OCI-LY7 (cell line): ENCODE results near the gene MAP3K5. TPM values are rescaled to one million over a fixed set of nuclear protein-coding genes. Genes with fewer than 3 reads are reported as not detected.

Experiments
- BruUV-seq: library from RNA; stranded (reverse); fragments of 400-500 nt; replicated peaks from 2 replicates; lab custom pipeline; 2021; lab: Mats Ljungman, UMichigan
- CTCF ChIA-PET: fragments of 300-600 bp; sonication (Branson Sonifier 250); formaldehyde crosslinking; loops from one replicate; lab custom pipeline; 2022; ENCODE audit warnings: antibody characterized with exemption; ENCODE audit not compliant: unreplicated experiment; lab: Charles Lee
- POLR2A ChIA-PET: fragments of 300-600 bp; sonication (Branson Sonifier 250); formaldehyde crosslinking; loops from one replicate; lab custom pipeline; 2022; ENCODE audit warnings: antibody characterized with exemption; lab: Charles Lee
- DNase-seq: peaks from one replicate; pipeline ENCODE4 v3.0.0-alpha.2; 2015; ENCODE audit warnings: low spot score
- H2AFZ ChIP-seq: fragments of 200-600 bp; sonication (generic), shearing (Covaris generic); 2 replicates; pipeline ENCODE4 v1.6.1; 2014; ENCODE audit warnings: mild to moderate bottlenecking, antibody characterized with exemption, low read length, moderate library complexity
- H3K27ac ChIP-seq: fragments of 200-600 bp; sonication (generic); 2 replicates; pipeline ENCODE4 v1.5.1; 2014; ENCODE audit warnings: mixed run types, low read depth, mild to moderate bottlenecking, moderate library complexity, low read length, inconsistent platforms; ENCODE audit not compliant: poor library complexity, severe bottlenecking
- H3K36me3 ChIP-seq: fragments of 200-600 bp; sonication (generic); 2 replicates; pipeline ENCODE4 v1.6.1; 2014; ENCODE audit warnings: mild to moderate bottlenecking, antibody characterized with exemption, low read length, moderate library complexity, mixed read lengths; ENCODE audit not compliant: insufficient read depth
- H3K4me1 ChIP-seq: fragments of 200-600 bp; sonication (generic); 2 replicates; pipeline ENCODE4 v1.5.1; 2014; ENCODE audit warnings: mild to moderate bottlenecking, low read length; ENCODE audit not compliant: insufficient read depth, poor library complexity, severe bottlenecking
- H3K4me2 ChIP-seq: fragments of 200-600 bp; sonication (generic); 2 replicates; pipeline ENCODE4 v1.6.1; 2014; ENCODE audit warnings: mild to moderate bottlenecking, low read length
- H3K4me3 ChIP-seq: fragments of 200-600 bp; sonication (generic); 2 replicates; pipeline ENCODE4 v1.5.1; 2014; ENCODE audit warnings: mild to moderate bottlenecking, low read depth, low read length; ENCODE audit not compliant: poor library complexity, severe bottlenecking
- H3K79me2 ChIP-seq: fragments of 200-600 bp; sonication (generic); 2 replicates; pipeline ENCODE4 v1.6.1; 2016; ENCODE audit warnings: low read depth, mild to moderate bottlenecking, low read length, moderate library complexity, mixed read lengths; ENCODE audit not compliant: insufficient read depth
- H3K9me2 ChIP-seq: fragments of 200-600 bp; sonication (generic); 2 replicates; pipeline ENCODE4 v1.6.1; 2016; ENCODE audit warnings: mild to moderate bottlenecking, low read length, mixed read lengths; ENCODE audit not compliant: insufficient read depth
- H3K9me3 ChIP-seq: fragments of 200-600 bp; sonication (generic); 2 replicates; pipeline ENCODE4 v1.6.1; 2014; ENCODE audit warnings: mild to moderate bottlenecking, mixed run types, low read length, mixed read lengths
- H4K20me1 ChIP-seq: fragments of 200-600 bp; sonication (generic); 2 replicates; pipeline ENCODE4 v1.6.1; 2014; ENCODE audit warnings: mild to moderate bottlenecking, antibody characterized with exemption, low read length, moderate library complexity, mixed read lengths; ENCODE audit not compliant: insufficient read depth
- CTCF ChIP-seq: fragments of 200-600 bp; sonication (generic); conservative IDR thresholded peaks from 2 replicates; pipeline ENCODE4 v1.5.1; 2014; ENCODE audit warnings: mild to moderate bottlenecking, antibody characterized with exemption, low read length, moderate library complexity, mixed read lengths
- EZH2phosphoT487 ChIP-seq: fragments of 200-600 bp; sonication (generic); IDR thresholded peaks from 2 replicates; pipeline ENCODE4 v1.6.1; 2018; ENCODE audit warnings: low read depth, borderline replicate concordance, mild to moderate bottlenecking, mixed run types, antibody characterized with exemption, low read length, moderate library complexity, mixed read lengths
- intact Hi-C: fragments of 100-400 bp; cut with micrococcal nuclease; formaldehyde crosslinking; loops from one replicate; pipeline ENCODE4 v1.10.0; 2022; ENCODE audit not compliant: unreplicated experiment
- total RNA-seq, 2 experiments: library from RNA; depleted of rRNA in 1 of 2; stranded (reverse); fragments of >200 nt in 1 of 2; shearing (Covaris generic) in 1 of 2; gene quantifications; 2 replicates each; pipeline ENCODE4 v1.2.3, GENCODE V29; 2014 to 2022

MAP3K5 gene
- total RNA-seq, 2 experiments from 2014 or later = 13.8 to 16.6 TPM

GRCh38 chr6:136566007-136566487 lies 226.2 kb downstream of the MAP3K5 start:
- intact Hi-C loops = no loop called here
- no peak for TF ChIP-seq CTCF
- TF ChIP-seq EZH2phosphoT487 = no peak
- no TSS peak for BruUV-seq
- Histone ChIP-seq H3K79me2 (no peaks in the 10 kb centered on the region), H3K9me2 (no peaks in the 10 kb centered on the region), H3K4me1 (no peaks in the 10 kb centered on the region), H3K4me3 (no peak overlapping the region), H4K20me1 (no peaks in the 10 kb centered on the region), H2AFZ (no peak overlapping the region), H3K4me2 (no peak overlapping the region), H3K27ac (no peak overlapping the region), H3K36me3 (peaks cover 32% of the 10 kb centered on the region), H3K9me3 (peaks cover 8% of the 10 kb centered on the region)
- ChIA-PET POLR2A (interaction anchor here (0.9 kb wide), 1 partner anchor 62 kb away, joined by 3 read pairs; no protein-coding TSS in a partner anchor), CTCF (no interaction called here)
- no peak for DNase-seq

- no peak overlapping the region for H3K27ac ChIP-seq
- H3K36me3 ChIP-seq = peaks cover 26% of the 10 kb centered on the region; the same call in 1 of the 2 replicates
- TF ChIP-seq CTCF = no peak
- TF ChIP-seq EZH2phosphoT487 = no peak
- POLR2A ChIA-PET = no interaction called here
- CTCF ChIA-PET = no interaction called here
- no peak for DNase-seq
- no peaks in the 10 kb centered on the region for H3K9me2 ChIP-seq
- no TSS peak for BruUV-seq
- H4K20me1 ChIP-seq = no peaks in the 10 kb centered on the region
- no peak overlapping the region for H3K4me3 ChIP-seq
- no peaks in the 10 kb centered on the region for H3K4me1 ChIP-seq
- intact Hi-C loops = no loop called here
- no peak overlapping the region for H2AFZ ChIP-seq
- no peaks in the 10 kb centered on the region for H3K79me2 ChIP-seq
- no peaks in the 10 kb centered on the region for H3K9me3 ChIP-seq
- no peak overlapping the region for H3K4me2 ChIP-seq
Measured at GRCh38 chr6:136564180-136564579, 228.1 kb downstream of the MAP3K5 start.

GRCh38 chr6:136563386-136564152 lies 228.7 kb downstream of the MAP3K5 start:
- Histone ChIP-seq H3K9me2 (no peaks in the 10 kb centered on the region), H3K4me1 (no peaks in the 10 kb centered on the region), H2AFZ (no peak overlapping the region), H3K27ac (no peak overlapping the region), H3K79me2 (no peaks in the 10 kb centered on the region), H3K4me2 (no peak overlapping the region), H3K9me3 (no peaks in the 10 kb centered on the region), H3K4me3 (no peak overlapping the region), H4K20me1 (no peaks in the 10 kb centered on the region), H3K36me3 (peaks cover 26% of the 10 kb centered on the region; the same call in 1 of the 2 replicates)
- TF ChIP-seq EZH2phosphoT487 (no peak), CTCF (no peak)
- ChIA-PET CTCF (no interaction called here), POLR2A (interaction anchor here (0.5 to 0.8 kb wide), 3 partner anchors 65 to 847 kb away, joined by 3 to 5 read pairs (median 4); no protein-coding TSS in a partner anchor)
- BruUV-seq = no TSS peak
- intact Hi-C loops = no loop called here
- no peak for DNase-seq
